ENCODE data around the gene CYP21A2.
"Not testable (repeated sequence)": the region's sequence is repeated elsewhere in the genome, so short reads cannot be mapped to it uniquely, and the experiment has no call there.

- not testable (repeated sequence) for TF ChIP-seq CTCF, POLR2A (IDR thresholded peaks at IDR 0.05)
Measured at GRCh38 chr6:31989363-31989762, 48.9 kb upstream of the CYP21A2 start.
